ENCODE measurements around the gene SCUBE1.

Gene SCUBE1

GRCh38 chr22:43187171-43188099 is 155.7 kb downstream of the SCUBE1 start:
- peak; percentile 95 for DNase-seq

- peak; percentile 66 for DNase-seq
Measured at GRCh38 chr22:43186272-43187170, 156.7 kb downstream of the SCUBE1 start, which contains the start of gene TTLL12. TSS of gene TTLL12 (minus strand) at chr22:43187134. CDS start at chr22:43187069, 65 bp downstream.

DNA sequence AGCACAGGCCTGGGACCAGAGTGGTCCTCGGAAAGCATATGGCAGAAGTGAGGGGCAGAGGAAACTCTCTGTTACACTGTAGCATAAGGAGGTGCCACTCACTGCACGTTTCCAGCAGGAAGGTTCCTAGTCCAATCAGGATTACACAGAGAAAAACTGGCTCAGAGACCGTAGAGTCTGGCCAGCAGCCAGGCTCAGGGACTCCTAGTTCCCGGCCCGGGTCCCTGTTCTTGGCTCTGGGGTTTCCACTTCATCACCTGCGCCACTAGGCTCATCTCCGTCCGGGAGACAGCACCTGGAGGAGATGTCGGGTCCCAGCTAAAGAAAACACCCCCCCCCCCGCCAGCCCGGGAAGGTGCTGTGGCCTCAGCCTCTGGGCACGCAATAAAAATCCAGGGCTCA is 157.3 kb downstream of the SCUBE1 start:
- DNase-seq, result peak; percentile 48

DNA sequence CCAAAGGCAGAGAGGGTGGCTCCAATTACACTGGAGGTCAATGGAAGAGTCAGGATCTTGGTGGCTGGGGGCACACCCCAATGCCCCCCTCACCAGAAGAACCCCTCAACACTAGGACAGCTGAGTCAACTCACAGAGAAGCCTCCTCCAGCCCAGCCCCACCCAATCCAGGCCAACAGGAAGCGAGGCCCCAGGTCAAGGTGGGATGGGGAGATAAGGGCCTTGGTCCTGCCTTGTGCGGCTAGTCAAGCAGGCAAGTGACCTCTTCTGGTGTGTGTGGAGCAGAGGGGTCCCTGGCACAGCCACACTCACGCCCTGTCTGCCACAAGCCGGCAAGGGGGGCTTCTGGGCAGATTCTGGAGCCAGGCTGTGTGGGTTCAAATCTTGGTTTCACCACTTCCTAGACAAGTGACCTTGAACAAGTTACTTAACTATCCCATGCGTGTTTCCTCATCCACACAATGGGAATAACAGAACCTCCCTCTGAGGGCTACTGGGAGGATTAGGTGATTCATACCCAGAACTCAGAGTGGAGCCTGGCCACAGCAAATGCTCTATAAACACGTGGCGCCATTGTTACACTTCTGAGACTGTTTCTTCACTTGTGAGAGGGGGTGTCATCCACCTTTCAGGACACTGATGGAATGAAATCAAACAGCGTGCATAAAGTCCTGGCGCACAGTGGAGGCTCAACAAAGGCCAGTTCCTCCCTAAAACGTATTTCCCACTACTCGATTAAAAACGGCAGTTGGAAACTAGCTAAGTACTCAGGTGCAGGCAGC is 159.5 kb downstream of the SCUBE1 start:
- DNase-seq, result peak; percentile 32

DNA sequence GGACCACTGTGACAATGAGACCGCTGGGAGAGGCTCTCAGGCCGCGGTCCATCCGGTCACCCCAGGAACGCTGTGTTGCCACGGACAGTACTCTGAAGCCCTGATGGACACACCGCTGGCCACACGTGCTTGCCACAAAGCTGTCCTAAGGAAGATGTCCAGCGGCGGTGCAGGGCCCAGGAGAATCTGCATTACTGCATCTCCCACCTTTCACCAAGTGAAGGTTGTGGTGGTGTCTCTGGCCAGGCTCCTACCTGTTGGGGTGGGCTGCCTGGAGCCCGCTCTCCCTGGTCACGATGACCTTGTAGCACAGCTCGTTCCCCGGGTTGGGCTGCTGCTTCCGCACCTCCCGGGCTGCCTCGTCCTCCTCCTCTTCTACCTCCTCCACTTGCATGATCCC is 160.4 kb downstream of the SCUBE1 start:
- no peak for DNase-seq

DNA sequence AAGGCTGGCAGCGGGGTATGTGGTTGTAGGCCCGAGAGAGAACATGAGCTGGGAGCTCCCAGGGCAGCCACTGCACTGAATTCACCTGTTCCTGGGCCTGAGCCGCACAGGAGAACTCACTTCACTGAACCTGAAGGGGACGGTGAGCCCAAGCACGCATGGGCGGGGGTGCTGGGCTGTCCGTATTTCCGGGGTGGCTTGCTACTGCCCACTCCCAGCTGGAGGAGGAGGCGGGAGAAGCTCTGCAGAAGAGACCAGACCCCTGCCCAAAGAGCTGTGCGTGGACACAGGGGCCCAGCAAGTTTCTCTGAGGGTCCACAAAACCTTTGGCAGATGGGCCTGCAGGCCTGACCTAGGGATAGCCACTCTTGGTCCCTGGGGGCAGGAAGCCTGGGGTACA is 161.1 kb downstream of the SCUBE1 start:
- DNase-seq, result no peak

GRCh38 chr22:43181321-43182076 is 161.7 kb downstream of the SCUBE1 start:
- DNase-seq, result no peak

GRCh38 chr22:43180670-43181069 is 162.5 kb downstream of the SCUBE1 start:
- no peak for DNase-seq

DNA sequence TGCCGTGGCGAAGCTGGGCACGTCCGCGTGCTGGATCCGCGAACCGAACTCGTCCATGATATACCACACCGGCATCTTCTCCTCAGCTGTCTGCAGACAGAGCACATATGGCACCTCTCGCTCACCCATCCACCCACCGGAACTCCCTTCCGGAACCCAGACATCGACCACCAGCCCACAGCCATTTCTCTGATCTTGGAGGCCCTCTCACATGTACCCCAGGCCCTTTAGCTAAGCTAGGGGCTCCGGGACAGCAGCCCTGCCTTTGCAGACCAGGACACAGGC is 163.3 kb downstream of the SCUBE1 start:
- no peak for DNase-seq

DNA sequence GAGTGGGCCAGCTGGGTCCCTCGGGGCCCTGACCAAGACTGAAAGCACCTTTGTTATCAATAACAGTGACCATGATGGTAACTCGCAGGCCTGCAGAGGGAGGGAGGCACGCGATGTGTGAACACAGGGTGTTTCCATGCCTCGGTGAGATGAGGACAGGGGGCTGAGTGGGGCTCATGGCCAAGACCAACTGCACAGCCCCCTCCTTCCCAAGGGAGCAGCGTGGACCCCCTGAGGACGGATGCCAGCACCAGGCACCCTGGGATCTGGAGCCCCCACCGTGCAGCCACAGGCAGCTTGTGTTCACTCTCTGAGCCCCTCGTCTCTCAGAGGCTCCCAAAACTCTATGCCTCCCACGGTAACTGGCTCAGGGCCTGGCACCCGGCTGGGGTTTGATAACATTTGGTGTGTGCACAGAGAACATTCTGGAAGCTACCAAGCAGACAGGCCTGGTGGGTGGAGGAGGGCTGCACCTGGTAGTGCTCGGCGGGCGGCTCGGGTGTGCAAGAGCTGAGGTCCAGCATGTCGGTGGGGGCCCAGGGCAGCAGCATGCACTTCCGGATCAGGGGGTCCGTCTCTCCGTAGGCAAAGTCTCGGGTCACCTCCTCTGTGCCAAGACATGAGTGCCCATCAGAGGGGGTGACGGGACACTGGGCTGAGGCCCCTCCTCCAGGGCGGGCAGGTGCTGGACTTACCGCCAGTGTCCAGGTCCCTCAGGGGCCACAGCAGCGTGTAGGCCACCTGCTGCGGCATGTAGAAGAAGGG is 163.8 kb downstream of the SCUBE1 start:
- no peak for DNase-seq

GRCh38 chr22:43177479-43177878 is 165.7 kb downstream of the SCUBE1 start:
- no peak for DNase-seq

DNA sequence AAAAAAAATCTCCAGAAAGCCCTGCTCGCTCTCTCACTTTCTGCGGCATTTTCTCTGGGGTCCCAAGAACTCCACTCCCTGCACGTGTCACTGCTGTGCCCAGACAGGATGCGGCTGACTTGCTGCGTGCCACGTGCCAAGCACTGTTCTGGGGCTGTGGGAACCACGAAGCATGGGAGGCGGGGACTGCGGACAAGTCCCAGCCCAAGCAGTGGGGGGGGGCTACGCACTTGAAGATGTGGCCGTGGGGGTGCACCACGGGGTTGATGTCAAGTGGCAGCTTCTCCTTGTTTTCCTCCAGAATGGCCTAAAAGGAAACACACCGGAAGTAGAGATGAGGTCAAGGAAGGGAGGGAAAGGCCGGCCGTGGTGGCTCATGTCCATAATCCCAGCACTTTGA is 167.1 kb downstream of the SCUBE1 start:
- no peak for DNase-seq

DNA sequence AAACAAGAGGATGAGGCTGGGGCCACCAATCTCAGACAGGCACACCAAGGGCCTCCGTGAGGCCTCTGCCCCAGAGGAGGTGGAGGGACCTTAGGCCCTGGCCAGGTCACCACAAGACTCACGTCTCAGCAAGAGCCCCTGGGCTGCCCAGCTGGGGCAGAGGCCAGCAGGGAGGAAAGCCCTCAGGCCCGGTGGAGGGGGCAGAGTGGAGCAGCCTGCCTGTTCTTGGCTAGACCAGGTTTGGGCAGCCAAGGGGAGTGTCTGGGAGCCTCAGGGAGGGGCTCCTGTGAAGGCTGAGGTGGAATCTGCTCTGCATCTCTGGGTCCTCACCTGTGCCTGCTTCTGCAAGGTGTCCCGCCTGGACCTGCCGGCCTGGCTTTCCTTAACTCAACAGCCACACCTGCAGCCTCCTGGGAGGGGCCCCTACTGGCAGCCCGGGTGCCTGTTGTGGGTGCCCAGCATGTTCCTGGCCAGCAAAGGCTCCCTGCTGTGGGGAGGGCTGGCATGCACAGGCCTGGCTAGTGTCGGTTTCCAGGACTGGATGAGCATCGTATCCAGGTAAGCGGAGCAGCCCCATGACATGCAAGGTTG is 168.1 kb downstream of the SCUBE1 start:
- no peak for DNase-seq

DNA sequence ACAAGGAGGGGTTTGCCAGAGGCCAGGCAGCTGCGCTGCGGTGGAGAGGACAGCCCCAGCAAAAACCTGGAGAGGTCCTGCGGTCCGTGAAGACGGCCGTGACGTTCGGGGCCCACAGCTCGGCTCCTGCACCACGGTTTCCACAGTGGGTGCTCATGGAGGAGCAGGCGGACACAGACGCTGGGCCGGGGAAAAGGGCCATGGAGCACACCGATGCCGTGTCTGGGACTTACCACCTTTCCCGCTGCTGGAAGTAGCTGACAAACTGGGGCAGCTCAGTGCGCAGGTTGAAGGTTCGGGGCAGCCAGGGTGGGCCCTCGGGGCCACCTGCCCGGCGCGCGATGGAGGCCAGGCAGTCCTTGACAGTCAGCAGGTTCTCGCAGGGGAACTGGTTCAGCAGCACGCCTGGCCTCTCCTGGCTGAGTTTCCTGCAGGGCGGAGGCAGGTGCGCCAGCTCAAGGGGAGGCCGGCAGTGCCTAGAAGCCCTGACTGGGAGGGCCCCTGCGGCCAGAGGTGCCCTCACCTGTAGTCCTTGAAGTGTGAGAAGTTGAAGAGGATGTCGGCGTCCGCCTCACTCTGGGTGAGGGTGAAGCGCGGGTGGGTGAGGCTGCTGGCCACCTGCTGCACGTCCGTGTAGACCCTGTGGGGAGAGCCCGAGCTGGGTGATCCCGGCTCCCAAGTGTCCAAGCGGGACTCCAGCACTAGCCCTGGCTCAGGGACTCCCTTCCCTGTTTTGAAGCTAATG is 169.0 kb downstream of the SCUBE1 start:
- no peak for DNase-seq

- no peak for DNase-seq
Measured at GRCh38 chr22:43173566-43173965, 169.6 kb downstream of the SCUBE1 start.

- DNase-seq, result no peak
Measured at GRCh38 chr22:43172191-43172590, 171.0 kb downstream of the SCUBE1 start.

GRCh38 chr22:43171607-43172006 is 171.6 kb downstream of the SCUBE1 start:
- no peak for DNase-seq

DNA sequence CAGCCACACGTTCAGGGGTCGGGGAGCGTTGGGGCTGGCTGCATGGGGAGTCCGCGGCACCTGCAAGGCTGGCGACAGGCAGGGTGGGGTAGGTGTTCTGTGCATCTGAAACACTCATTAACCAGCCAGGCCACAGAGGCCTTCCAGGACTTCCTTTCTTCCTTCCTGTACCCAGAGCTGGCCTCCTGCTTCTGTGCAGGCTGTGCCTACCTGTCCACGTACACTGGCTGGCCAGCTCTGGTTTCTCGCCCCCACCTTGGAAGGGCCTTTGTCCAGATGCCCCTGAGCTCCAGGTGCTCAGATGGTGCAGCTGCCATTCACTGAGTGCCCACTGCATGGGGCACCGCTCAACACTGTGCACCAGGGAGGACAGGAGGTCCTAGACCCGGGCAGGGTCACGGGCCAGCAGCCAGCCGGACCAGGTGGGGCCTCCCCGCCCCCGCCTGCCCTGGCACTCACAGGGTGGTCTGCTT is 172.1 kb downstream of the SCUBE1 start:
- DNase-seq, result no peak

DNA sequence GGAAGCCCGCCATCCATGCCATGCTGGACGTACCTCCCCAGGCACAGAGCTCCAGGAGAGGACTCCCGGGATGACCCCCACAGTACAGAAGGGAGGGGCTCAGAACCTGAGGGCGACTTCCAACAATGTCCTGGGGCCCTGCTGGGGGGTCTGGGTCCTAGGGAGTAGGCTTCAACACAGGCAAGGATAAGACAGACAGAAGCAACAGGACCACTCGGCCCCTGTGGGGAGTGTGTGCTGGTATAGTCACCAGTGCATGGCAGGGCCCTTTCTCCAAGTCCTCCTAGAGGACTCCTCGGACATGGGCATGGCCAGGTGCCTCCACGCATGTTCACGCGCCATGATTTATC is 173.1 kb downstream of the SCUBE1 start:
- DNase-seq, result no peak
